Activated CD8-positive, alpha-beta T cell treated with anti-CD3 and anti-CD28 coated beads, Interleukin-2, amount 10 ng/mL, durations not matched to agents 7 days and 5 days (primary cell): ENCODE results near the gene NCOR1. TPM values are rescaled to one million over a fixed set of nuclear protein-coding genes. Genes with fewer than 3 reads are reported as not detected.
"Not testable (repeated sequence)": the region's sequence is repeated elsewhere in the genome, so short reads cannot be mapped to it uniquely, and the experiment has no call there.

Experiments used
- ATAC-seq: fragments of 150-1000 bp; cut with Tn5 transposase; one replicate; pipeline ENCODE4 v1.10.0; 2021; ENCODE audit warnings: moderate library complexity
- CTCF ChIA-PET: fragments of 350-600 bp; sonication (Branson Sonifier 250); formaldehyde crosslinking; loops from one replicate; lab custom pipeline; 2021; ENCODE audit warnings: antibody characterized with exemption; lab: Charles Lee
- POLR2A ChIA-PET: fragments of 350-600 bp; sonication (Branson Sonifier 250); formaldehyde crosslinking; loops from one replicate; lab custom pipeline; 2021; ENCODE audit warnings: antibody characterized with exemption; lab: Charles Lee
- DNase-seq: peaks from one replicate; pipeline ENCODE4 v3.0.0-alpha.2; 2020
- H3K27ac Mint-ChIP-seq: one replicate; pipeline ENCODE4 v1.8.0; 2021; ENCODE audit warnings: mild to moderate bottlenecking, mixed read lengths
- H3K27me3 Mint-ChIP-seq: one replicate; pipeline ENCODE4 v1.8.0; 2021; ENCODE audit warnings: low read depth, mixed read lengths
- H3K36me3 Mint-ChIP-seq: one replicate; pipeline ENCODE4 v1.8.0; 2021; ENCODE audit warnings: low read depth, mixed read lengths
- H3K4me1 Mint-ChIP-seq: one replicate; pipeline ENCODE4 v1.8.0; 2021; ENCODE audit warnings: low read depth, mixed read lengths
- H3K4me3 Mint-ChIP-seq: one replicate; pipeline ENCODE4 v1.8.0; 2021; ENCODE audit warnings: mild to moderate bottlenecking, mixed read lengths
- H3K9me3 Mint-ChIP-seq: one replicate; pipeline ENCODE4 v1.8.0; 2022; ENCODE audit warnings: mixed read lengths; ENCODE audit not compliant: insufficient read depth
- total RNA-seq, 2 experiments: library from RNA; stranded (reverse); gene quantifications; one replicate each; pipeline ENCODE4 v1.2.3, GENCODE V29; 2021

NCOR1 gene
- total RNA-seq, 2 experiments from 2014 or later, result 160 to 161 TPM

DNA sequence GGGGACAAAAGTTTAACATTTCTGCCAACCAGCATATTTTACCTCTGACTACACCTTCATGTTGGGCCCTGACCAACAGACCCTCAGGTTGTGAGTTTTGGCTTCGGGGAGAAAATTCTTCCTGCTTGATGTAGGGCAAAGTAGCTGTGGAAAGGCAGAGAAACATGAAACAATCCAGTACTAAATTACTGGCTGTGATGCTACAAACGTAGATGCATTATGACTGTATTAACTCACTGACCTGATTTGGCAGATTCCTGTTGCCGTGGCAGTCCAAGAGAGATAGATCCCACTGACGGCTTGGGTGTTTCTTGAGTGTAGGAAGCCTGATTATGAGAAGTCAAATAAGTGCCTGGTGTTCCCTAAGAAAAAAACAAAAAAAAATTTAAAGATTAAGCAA is 135.0 kb downstream of the NCOR1 start:
- no peak for DNase-seq
- POLR2A ChIA-PET, result no interaction called here
- H3K27ac Mint-ChIP-seq, result no peak overlapping the region
- H3K9me3 Mint-ChIP-seq, result no peaks in the 10 kb centered on the region
- CTCF ChIA-PET, result no interaction called here
- no peak for ATAC-seq
- H3K36me3 Mint-ChIP-seq, result peaks cover 69% of the 10 kb centered on the region
- H3K4me3 Mint-ChIP-seq, result no peak overlapping the region
- H3K4me1 Mint-ChIP-seq, result peaks cover 5% of the 10 kb centered on the region
- H3K27me3 Mint-ChIP-seq, result no peaks in the 10 kb centered on the region

DNA sequence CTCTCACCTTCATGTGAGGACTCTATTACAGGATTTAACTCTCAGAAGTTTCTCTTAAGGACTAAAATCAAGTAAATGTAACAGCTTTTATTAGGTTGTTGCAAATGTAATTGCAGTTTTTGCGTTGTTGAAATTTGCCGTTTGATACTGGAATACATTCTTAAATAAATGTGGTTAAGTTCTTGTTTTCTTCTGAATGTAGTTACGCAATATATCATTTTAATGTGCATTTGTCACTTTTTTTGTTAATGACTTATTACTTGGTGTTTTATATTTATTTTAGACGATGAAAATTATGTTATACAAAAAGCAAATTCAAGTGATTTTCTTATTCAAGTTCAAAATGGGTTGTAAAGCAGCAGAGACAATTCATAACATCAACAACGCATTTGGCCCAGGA is 139.4 kb downstream of the NCOR1 start:
- ChIA-PET POLR2A (no interaction called here), CTCF (no interaction called here)
- no peak overlapping the region for H3K27ac Mint-ChIP-seq
- no peaks in the 10 kb centered on the region for H3K4me1 Mint-ChIP-seq
- ATAC-seq (no peak), DNase-seq (no peak)
- no peaks in the 10 kb centered on the region for H3K9me3 Mint-ChIP-seq
- H3K4me3 Mint-ChIP-seq, result no peak overlapping the region
- no peaks in the 10 kb centered on the region for H3K27me3 Mint-ChIP-seq
- peaks cover 51% of the 10 kb centered on the region for H3K36me3 Mint-ChIP-seq

DNA sequence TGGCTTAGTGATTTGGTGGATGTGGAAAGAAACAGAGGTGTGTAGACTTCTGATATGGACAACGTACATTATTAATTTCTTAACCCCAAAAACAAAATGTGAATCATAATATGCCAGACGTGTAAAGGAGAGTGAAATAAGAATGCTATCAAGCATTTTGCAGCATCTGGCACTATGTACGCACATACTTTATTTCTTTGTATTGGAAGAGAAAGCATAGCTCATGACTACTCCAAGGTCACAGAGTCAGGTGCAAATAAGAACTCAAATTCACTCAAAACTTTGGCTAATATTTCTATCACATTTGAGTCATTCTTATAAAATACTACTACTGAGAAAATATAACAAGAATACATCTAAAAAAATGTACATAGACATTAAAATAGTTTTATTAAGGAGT is 140.9 kb downstream of the NCOR1 start:
- Mint-ChIP-seq H3K4me1 (no peaks in the 10 kb centered on the region), H3K9me3 (no peaks in the 10 kb centered on the region), H3K36me3 (peaks cover 57% of the 10 kb centered on the region), H3K4me3 (no peak overlapping the region), H3K27ac (no peak overlapping the region), H3K27me3 (no peaks in the 10 kb centered on the region)
- ChIA-PET CTCF (interaction anchor here (1.6 kb wide), 1 partner anchor 12 kb away, joined by 3 read pairs; no protein-coding TSS in a partner anchor), POLR2A (no interaction called here)
- DNase-seq, result no peak
- no peak for ATAC-seq

DNA sequence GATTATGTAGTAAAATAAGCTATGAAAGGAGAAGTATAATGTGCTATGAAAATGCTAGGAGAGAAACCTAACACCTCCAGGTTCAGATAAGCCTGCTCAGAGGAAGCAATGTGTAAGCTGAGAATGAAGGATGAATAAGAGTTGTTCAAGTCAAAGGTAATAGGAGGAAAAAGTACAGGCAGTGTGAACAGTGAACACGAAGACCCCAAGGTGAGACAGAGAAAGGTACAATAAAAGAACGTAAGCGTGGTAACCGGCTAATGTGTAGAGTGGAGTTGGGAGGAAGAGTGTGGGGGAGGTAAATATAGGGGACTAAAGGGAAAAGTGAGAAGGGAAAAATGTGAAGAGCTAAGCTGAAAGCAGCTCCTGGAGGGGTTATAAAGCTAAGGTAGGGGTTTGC is 141.5 kb downstream of the NCOR1 start:
- no peak overlapping the region for H3K27ac Mint-ChIP-seq
- DNase-seq, result no peak
- peaks cover 56% of the 10 kb centered on the region for H3K36me3 Mint-ChIP-seq
- H3K4me1 Mint-ChIP-seq, result no peaks in the 10 kb centered on the region
- H3K27me3 Mint-ChIP-seq, result no peaks in the 10 kb centered on the region
- ChIA-PET CTCF (interaction anchor here (1.1 to 1.6 kb wide), 2 partner anchors 11 to 85 kb away, joined by 3 read pairs; no protein-coding TSS in a partner anchor), POLR2A (no interaction called here)
- ATAC-seq, result no peak
- no peak overlapping the region for H3K4me3 Mint-ChIP-seq
- no peaks in the 10 kb centered on the region for H3K9me3 Mint-ChIP-seq

DNA sequence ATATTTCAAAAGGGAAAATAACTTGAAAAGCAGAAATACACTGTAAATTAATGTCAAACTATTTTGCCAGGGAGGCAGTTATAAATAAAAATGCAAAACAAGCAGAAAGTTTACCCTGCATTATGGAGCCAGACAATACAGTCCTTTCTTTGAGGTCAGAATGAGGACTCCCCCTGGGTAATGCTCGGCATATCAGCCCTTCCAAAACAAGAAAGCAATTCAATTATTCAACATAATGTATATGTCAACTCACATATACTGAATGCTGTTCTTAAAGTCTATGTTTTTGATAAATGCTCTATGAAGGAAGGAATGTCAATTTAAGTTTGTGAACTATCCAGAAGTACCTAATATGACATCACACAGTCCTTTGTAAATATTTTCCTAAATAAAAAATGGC is 143.3 kb downstream of the NCOR1 start:
- Mint-ChIP-seq H3K36me3 (peaks cover 57% of the 10 kb centered on the region), H3K27ac (no peak overlapping the region), H3K9me3 (no peaks in the 10 kb centered on the region), H3K4me1 (no peaks in the 10 kb centered on the region), H3K27me3 (no peaks in the 10 kb centered on the region), H3K4me3 (no peak overlapping the region)
- DNase-seq, result no peak
- CTCF ChIA-PET, result no interaction called here
- ATAC-seq, result no peak
- POLR2A ChIA-PET, result no interaction called here

DNA sequence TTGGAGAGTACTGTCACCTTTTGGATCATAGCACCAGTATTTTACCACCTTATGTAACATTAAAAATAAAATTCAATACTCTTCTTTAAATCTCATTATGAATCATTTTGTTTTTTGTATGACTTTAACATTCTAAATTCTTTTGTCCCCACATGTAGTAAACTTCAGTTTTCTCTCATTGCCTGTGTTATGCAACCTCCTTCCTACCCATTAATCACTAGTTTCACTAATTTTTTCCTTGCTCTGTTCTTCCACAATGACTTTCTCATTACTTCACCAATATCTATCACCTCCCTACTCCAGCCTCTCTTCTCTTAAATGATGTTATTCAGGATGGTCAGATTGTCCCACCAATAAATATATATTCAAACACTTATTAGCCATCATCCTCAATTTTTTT is 147.0 kb downstream of the NCOR1 start:
- ChIA-PET POLR2A (interaction anchor here (0.7 kb wide), 1 partner anchor 276 kb away, joined by 3 read pairs; no protein-coding TSS in a partner anchor), CTCF (no interaction called here)
- Mint-ChIP-seq H3K27ac (no peak overlapping the region), H3K4me3 (no peak overlapping the region), H3K36me3 (peaks cover 66% of the 10 kb centered on the region), H3K9me3 (no peaks in the 10 kb centered on the region), H3K27me3 (no peaks in the 10 kb centered on the region), H3K4me1 (no peaks in the 10 kb centered on the region)
- DNase-seq, result no peak
- ATAC-seq, result no peak

DNA sequence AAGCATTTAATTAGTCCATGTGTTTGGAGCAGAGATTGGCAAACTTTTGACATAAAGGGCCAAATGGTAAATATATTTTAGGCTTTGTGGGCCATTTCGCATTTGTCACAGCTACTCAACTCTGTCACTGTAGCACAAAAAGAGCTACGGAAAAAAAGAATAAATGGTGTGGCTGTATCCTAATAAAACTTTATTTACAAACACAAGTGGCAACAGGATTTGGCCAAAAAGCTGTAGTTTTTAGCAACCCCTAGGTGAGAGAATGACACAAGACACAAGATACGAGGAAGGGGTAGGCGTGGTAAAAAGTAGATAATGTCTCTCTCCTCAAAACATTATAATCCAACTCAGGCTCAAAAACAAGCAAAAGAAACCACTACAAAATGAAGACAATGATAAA is 149.2 kb downstream of the NCOR1 start:
- peaks cover 75% of the 10 kb centered on the region for H3K36me3 Mint-ChIP-seq
- H3K27ac Mint-ChIP-seq, result no peak overlapping the region
- H3K4me3 Mint-ChIP-seq, result no peak overlapping the region
- no peaks in the 10 kb centered on the region for H3K27me3 Mint-ChIP-seq
- ATAC-seq (no peak), DNase-seq (no peak)
- no peaks in the 10 kb centered on the region for H3K9me3 Mint-ChIP-seq
- ChIA-PET POLR2A (no interaction called here), CTCF (no interaction called here)
- H3K4me1 Mint-ChIP-seq, result no peaks in the 10 kb centered on the region

DNA sequence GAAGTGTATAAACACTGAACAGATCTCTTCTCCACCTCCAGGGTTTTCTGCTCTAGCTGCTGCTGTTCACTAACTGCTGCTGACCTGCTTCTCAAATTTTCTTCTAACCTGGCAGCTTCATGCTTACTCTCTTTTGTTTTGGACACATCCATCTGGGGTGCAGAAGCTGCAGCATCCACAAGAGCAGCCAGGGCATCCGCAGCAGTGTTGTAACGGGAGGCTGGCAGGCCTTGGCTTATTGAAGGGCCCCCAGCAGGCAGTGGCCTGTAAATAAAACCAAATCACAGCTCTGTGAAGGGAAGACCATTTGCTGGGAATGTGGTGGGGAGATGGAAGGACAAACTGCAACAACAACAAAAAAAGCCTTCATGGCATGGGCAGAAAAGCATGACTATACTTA is 153.7 kb downstream of the NCOR1 start:
- Mint-ChIP-seq H3K27me3 (no peaks in the 10 kb centered on the region), H3K36me3 (peaks cover 61% of the 10 kb centered on the region), H3K9me3 (no peaks in the 10 kb centered on the region), H3K27ac (no peak overlapping the region), H3K4me1 (no peaks in the 10 kb centered on the region), H3K4me3 (no peak overlapping the region)
- no peak for ATAC-seq
- no peak for DNase-seq
- ChIA-PET CTCF (interaction anchor here (1.3 kb wide), 1 partner anchor 13 kb away, joined by 3 read pairs; no protein-coding TSS in a partner anchor), POLR2A (no interaction called here)

DNA sequence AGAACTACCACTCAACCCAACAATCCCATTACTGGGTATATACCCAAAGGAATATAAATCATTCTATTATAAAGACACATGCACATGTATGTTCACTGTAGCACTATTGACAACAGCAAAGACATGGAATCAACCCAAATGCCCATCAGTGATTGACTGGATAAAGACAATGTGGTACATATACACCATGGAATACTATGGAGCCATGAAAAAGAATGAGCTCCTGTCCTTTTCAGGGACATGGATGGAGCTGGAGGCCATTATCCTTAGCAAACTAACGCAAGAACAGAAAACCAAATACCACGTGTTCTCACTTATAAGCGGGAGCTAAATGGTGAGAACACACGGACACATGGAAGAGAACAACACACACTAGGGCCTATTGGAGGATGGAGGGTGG is 160.2 kb downstream of the NCOR1 start:
- CTCF ChIA-PET, result interaction anchor here (1.3 kb wide), 1 partner anchor 12 kb away, joined by 3 read pairs; no protein-coding TSS in a partner anchor
- H3K4me1 Mint-ChIP-seq, H3K9me3 Mint-ChIP-seq, H3K4me3 Mint-ChIP-seq, ATAC-seq, H3K27ac Mint-ChIP-seq, DNase-seq, POLR2A ChIA-PET, H3K27me3 Mint-ChIP-seq: not testable (repeated sequence)
- H3K36me3 Mint-ChIP-seq, result peaks cover 61% of the 10 kb centered on the region

DNA sequence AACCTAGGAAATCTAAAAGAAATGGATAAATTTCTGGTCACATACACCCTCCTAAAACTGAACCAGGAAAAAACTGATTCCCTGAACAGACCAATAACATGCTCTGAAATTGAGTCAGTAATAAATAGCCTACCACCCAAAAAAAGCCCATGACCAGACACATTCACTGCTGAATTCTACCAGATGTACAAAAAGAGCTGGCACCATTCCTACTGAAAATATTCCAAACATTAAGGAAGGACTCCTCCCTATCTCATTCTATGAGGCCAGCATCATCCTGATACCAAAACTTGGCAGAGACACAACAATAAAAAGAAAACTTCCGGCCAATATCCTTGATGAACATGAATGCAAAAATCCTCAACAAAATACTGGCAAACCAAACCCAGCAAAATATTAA is 162.8 kb downstream of the NCOR1 start:
- CTCF ChIA-PET, result no interaction called here
- Mint-ChIP-seq H3K9me3 (no peaks in the 10 kb centered on the region), H3K4me3 (no peak overlapping the region), H3K27ac (no peak overlapping the region), H3K4me1 (peaks cover 10% of the 10 kb centered on the region), H3K36me3 (peaks cover 62% of the 10 kb centered on the region), H3K27me3 (no peaks in the 10 kb centered on the region)
- DNase-seq, result no peak
- ATAC-seq, result no peak
- POLR2A ChIA-PET, result no interaction called here

DNA sequence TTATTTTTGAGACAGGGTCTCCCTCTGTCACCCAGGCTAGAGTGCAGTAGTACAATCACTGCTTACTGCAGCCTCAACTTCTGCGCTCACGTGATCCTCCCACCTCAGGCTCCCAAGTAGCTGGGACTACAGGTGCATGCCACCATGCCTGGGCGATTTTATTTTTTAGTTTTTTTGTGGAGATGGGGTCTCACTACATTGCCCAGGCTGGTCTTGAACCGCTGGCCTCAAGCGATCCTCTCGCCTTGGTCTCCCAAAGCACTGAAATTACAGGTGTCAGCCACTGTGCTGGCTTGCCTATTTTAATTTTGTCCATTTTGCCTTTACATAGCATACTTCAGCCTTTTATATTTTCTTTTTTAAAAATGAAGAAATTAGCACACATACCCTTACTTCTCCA is 164.5 kb downstream of the NCOR1 start:
- Mint-ChIP-seq H3K36me3 (peaks cover 65% of the 10 kb centered on the region), H3K9me3 (no peaks in the 10 kb centered on the region), H3K27ac (no peak overlapping the region), H3K27me3 (no peaks in the 10 kb centered on the region), H3K4me3 (no peak overlapping the region), H3K4me1 (peaks cover 18% of the 10 kb centered on the region)
- ChIA-PET CTCF (no interaction called here), POLR2A (no interaction called here)
- DNase-seq, result no peak
- no peak for ATAC-seq

DNA sequence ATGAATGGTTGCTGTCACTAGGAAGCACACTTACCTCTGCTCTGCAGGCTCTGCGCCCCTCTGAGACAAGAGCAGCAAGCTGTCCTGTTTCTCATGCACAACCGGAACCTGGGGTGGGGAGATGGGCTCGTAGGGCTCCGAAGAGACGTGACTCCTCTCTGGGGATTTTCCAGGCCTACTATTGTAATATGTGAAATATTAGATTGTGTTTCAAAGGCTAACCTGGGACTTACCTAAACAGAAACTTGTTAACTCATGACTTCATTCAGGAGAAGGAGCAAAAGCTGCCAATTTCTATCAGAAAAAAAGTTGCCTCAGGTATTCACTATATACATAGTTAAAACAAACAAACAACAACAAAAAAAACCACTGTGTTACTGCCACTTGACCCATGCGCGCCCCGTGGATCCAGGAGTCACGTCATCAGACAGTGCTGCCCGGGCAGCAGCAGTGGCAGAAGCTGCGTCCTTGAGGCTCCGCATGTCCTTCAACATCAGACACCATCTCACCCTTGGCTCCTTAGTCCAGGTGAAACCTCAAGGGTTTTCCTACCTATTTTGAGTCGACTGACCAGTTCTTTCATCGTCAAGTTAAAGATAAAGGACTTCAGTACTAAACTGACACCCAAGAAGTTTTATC is 166.4 kb downstream of the NCOR1 start:
- Mint-ChIP-seq H3K4me1 (peaks cover 18% of the 10 kb centered on the region), H3K36me3 (peaks cover 59% of the 10 kb centered on the region), H3K27ac (no peak overlapping the region), H3K27me3 (no peaks in the 10 kb centered on the region), H3K9me3 (no peaks in the 10 kb centered on the region), H3K4me3 (no peak overlapping the region)
- DNase-seq (no peak), ATAC-seq (no peak)
- ChIA-PET POLR2A (no interaction called here), CTCF (no interaction called here)
